Activated naive CD4-positive, alpha-beta T cell treated with anti-CD3 and anti-CD28 coated beads, Interleukin-2, amount 50 U/mL, for 16 hours (primary cell): ENCODE results near the gene CDK5R2.
A peak's percentile ranks its signal among the peaks of the same experiment; 100 is the strongest.
"Not testable (repeated sequence)": the region's sequence is repeated elsewhere in the genome, so short reads cannot be mapped to it uniquely, and the experiment has no call there.

Experiments used
- DNase-seq: peaks from one replicate; pipeline ENCODE4 v3.0.0-alpha.2; 2020

CDK5R2 gene

DNA sequence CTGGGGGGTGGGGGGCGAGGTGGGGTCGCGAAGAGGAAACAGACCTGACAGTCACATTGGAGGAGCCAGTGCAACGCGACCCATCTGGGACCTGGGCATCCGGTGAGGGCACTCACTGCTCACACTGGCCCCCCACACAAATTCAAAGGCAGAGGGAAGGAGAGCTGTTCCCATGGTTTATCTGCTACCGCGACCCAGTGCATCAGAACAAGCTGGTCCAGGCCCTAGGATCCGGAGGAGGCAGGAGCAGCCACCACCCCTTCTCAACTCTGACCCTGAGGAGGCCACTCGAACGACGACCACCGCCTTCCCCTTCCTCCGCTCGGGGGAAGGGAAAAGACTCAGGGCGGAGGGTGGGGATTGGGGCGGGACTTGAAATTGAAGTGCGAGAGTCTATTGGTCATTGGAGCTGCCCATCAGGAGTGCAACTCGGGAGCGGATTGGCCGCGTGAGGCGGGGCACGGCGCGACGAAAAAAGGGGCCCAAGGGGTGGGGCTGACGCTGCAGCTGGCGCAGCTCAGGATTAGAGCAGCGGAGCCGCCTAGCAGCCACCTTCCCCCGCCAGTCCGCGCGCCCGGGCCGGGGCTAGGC, at the start of gene CDK5R2:
Gene CDK5R2, plus strand, starts transcription at position 526 of the 591 bp plus-strand sequence. CDS start 155 bp downstream, outside the sequence.
- peak; percentile 65 for DNase-seq

- no peak for DNase-seq
Measured at GRCh38 chr2:218910741-218911140, 48.7 kb upstream of the CDK5R2 start.

DNA sequence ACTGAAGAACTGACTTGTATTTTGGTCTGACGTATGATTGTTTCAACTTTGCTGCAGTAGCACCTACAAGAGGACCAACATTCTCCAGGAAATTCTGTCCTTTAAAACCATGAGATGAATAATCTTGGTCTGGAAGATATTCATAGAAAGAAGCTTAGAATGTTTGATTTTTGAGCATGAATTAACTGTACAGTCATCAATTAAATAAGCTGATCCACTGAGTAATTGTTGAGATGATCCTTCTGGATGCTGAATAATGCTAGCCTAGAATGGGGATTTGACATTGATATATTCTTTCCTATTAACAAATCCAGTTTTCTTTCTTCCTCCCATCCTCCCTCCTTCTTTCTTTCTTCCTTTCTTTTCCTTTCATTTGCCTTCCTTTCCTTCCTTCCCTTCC, 39.0 kb upstream of the CDK5R2 start:
- DNase-seq: no peak

DNA sequence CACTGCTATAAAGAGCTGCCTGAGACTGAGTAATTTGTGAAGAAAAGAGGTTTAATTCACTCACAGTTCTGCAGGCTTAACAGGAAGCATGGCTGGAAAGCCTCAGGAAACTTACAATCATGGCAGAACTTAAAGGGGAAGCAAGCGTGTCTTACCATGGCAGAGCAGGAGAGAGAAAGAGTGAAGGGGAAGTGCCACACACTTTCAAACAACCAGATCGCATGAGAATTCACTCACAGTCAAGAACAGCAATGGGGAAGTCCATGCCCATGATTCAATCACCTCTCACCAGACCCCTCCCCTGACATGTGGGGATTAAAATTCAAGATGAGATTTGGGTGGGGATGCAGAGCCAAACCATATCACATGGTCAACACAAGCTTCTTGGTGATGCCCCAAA, 34.7 kb upstream of the CDK5R2 start:
- DNase-seq: no peak

GRCh38 chr2:218925434-218925833, 34.0 kb upstream of the CDK5R2 start:
- no peak for DNase-seq

DNA sequence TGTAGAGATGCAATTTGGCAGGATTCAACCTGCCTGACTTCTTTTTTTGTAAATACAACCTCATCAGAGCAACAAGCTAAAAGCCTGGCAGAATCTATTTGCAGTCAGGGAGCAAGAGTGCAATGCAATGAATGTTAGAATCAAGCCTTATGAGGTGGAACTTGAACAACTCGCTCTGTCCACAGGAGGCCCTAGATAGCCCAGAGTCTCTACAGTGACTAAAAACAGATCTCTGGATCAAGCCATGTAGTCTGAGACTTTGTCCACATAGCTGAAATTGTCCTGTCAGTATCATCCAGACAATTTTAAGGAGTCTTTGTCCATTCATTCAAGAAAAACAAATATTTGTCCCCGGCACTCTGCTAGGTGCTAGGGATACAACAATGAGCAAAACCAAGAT, 32.0 kb upstream of the CDK5R2 start:
- DNase-seq: no peak

GRCh38 chr2:218927876-218928275, 31.6 kb upstream of the CDK5R2 start:
- no peak for DNase-seq

DNA sequence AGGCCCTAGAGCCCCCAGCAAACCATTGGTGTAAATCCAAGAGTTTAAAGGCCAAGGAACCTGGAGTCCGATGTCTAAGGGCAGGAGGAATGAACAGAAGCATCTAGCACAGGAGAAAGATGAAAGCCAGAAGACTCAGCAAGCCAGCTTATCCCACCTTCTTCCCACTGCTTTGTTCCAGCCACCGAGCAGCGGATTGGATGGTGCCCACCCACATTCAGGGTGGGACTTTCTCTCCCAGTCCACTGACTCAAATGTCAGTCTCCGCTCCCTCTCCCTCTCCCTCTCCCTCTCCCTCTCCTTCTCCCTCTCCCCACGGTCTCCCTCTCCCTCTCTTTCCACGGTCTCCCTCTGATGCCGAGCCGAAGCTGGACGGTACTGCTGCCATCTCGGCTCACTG, 29.0 kb upstream of the CDK5R2 start:
- not testable (repeated sequence) for DNase-seq

DNA sequence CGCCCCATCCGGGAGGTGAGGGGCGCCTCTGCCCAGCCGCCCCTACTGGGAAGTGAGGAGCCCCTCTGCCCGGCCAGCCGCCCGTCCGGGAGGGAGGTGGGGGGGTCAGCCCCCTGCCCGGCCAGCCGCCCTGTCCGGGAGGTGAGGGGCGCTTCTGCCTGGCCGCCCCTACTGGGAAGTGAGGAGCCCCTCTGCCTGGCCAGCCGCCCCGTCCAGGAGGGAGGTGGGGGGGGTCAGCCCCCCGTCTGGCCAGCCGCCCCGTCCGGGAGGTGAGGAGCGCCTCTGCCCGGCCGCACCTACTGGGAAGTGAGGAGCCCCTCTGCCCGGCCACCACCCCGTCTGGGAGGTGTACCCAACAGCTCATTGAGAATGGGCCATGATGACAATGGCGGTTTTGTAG, 27.7 kb upstream of the CDK5R2 start:
- DNase-seq: not testable (repeated sequence)

DNA sequence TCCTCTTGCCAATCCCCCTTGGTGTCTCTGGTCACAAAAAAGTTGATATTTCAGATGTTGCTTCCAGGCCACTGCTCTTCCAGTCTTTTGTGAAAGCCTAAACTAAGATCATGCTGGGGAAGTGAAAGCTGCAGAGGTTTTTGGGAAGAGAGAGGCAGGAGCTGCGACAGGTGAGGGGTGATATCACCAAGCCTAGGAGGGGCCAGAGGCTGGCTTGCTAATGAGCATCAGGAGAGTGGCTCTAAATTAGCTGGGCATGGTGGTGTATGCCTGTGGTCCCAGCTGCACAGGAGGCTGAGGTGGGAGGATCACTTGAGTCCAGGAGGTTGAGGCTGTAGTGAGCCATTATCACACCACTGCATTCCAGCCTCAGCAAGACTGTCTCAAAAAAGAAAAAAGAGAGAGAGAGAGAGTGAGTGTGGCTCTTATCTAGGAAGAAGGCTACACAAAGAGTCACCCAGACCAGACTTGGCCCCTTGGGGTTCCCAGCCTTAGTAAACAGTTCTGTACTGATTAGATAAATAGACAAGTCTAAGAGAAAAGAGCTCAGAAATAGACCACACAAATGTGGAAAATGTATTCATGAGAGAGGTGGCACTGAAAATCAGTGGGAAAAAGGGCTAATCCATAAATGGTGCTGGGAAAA, 14.6 kb upstream of the CDK5R2 start:
- DNase-seq: no peak

DNA sequence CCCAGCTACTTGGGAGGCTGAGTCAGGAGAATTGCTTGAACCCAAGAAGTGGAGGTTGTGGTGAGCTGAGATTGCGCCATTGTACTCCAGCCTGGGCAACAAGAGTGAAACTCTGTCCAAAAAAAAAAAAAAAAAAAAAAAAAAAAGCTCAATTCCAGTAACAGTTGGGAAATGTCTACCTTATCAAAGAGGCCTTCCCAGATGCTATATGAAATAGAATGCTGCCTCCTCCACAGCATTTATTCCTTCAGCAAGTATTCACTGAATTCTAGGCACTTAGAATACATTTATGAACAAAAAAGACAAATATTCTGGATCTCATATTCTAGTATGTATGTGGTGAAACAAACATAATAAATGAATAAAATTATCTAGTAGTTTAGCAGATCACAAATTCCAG, 12.8 kb upstream of the CDK5R2 start:
- no peak for DNase-seq

DNA sequence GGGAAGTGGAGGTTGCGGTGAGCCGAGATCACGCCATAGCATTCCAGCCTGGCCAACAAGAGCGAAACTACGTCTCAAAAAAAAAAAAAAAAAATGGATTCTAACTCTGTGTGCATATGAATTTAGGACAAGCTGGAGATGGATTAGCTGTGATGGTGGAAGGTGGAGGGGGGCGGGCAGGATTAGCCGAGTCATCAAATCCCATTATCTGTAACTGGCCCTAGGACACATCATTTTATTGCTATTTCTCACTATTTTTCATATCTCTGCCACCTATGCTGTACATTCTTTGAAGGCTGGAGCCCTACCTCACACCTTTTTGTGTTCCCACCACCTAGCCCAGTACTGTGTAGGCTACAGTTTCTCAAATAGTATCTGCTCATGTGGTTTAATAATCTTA, 7.3 kb upstream of the CDK5R2 start:
- no peak for DNase-seq

DNA sequence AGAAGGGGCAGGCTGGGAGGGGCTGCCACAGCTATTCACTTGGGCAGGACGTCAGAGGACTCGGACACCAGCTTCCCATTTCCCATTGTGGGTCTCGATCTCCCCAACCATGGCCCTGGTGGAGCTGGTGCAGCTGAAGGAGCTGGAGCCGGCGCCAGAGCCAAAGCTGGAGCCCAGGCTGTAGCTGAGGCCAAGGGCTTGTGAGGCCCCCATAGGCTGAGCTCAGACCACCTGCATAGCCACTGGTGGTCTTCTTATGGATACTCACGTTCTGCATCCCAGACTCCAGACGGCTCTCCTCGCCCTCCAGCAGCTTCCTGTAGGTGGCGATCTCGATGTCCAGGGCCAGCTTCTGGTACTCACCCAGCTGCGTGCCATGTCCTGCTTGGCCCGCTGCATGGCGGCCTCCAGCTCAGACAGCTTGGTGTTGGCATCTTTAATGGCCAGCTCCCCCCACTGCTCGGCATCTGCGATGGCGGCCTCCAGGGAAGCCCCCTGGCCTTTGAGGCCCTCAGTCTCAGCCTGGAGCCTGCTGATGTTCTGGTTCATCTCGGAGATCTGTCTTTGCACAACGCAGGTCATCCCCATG, 6.0 kb upstream of the CDK5R2 start:
- DNase-seq: no peak

DNA sequence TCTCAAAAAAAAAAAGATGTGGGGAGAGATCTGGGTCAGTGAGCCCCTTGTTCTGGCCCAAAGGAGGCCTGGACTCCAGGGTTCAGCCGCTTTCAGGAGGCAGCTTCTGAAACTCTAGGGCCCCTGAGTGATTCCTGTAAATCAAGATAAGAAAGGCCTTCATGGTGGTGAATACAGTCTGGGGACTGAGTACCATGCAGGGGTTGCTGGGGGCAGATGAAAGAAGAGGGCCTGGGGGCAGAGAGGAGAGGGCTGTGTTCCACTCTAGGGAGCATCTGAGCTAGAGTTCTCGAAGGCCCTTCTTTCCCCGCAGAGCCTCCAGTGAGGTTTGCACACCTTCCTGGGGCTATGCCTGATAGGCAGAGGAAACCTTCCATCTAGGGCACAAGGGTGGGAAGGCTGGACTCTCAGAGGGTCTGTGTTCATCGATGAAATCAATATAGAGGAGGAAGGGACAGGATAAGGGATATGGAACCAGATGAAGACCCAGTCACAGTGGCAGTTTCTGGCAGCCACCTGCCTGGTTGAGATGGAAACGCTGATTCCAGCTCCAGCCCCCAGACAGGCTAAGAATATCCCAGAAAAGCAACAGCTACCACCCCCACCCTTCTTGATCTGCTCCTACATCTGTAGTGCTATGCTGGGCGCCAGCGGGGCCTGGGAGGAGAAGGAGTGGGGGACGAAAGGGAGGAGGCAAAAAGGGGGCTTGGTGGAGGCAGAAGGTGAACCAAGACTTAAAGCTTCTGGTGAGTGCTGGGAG, 4.7 kb upstream of the CDK5R2 start:
- DNase-seq: no peak

- no peak for DNase-seq
Measured at GRCh38 chr2:218956039-218956438, 3.4 kb upstream of the CDK5R2 start.

DNA sequence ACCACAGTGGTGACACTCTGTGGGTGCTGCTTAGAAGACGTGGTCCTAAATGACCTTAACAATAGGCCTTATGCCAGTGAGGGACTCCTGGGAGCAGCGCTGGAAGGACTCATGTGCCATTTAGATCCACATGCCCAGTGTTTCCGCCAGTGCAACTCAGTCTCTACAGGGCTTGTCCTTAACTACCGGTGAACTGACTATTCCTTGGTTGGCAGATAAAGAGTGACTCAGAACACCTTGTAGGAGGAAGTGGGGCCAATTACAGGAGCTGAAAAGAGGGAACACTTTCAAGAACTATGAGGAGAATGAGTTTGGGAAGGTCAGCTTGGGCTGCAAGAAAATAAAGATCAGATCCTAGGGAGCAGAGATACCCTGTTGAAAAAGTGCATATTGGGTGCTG, 1.8 kb upstream of the CDK5R2 start:
- no peak for DNase-seq

DNA sequence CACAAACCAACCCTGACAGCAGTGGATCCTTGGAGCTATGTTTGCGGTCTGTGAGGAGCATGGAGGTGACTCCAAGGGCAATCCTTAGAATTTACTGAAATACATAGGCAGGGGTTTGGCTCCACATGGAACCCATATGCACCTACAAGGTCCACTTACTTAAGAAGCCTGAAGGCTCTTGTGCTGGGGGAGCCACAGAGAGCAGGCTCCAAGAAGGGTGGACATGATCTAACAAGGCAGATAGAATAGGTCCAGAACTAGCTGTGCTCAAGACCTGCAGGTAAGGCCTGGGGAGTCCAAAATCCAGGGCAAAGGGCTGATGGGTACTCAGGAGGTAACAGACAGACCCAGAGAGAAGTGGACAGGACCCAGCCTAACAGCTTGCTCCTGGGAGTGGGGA, 1.2 kb upstream of the CDK5R2 start:
- DNase-seq: no peak

- DNase-seq: no peak
Measured at GRCh38 chr2:218959761-218960308, 369 bp downstream of the CDK5R2 start.

GRCh38 chr2:218960309-218961165, 1.1 kb downstream of the CDK5R2 start:
- DNase-seq: no peak

DNA sequence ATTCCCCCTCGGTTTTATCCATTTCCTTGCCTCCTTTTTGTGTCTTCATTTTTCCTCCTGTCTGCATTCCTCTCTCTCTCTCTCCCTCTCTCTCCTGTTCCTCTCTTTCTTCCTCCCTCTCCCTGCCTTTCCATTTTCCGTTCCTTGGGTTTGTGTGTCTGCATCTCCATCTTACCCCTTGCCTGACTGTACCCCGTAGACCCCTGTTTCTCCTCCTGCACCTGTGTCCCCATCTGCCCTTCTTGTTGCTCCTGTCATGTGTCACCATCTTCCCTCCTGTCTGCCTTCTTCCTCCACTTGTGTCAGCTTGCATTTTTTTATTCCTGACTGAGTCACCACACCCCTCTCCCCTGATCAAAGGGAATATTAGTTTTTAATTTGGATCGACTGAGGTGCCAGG, 1.8 kb downstream of the CDK5R2 start:
- no peak for DNase-seq

GRCh38 chr2:218961651-218962570, 2.4 kb downstream of the CDK5R2 start:
- DNase-seq: no peak
